Pancreas (tissue), 10 donors: Measurements from ENCODE around the gene SLC5A2. TPM values are rescaled to one million over a fixed set of nuclear protein-coding genes. Genes with fewer than 3 reads are reported as not detected.

Source experiments
- ATAC-seq, 4 donors: fragments of 200-7000 bp; cut with Tn5 transposase; one replicate each; pipeline versions ENCODE4 v1.8.0 to v1.9.1; 2020; ENCODE audit warnings: mild to moderate bottlenecking in 4 of 4, moderate library complexity in 4 of 4
- DNase-seq, 6 donors: peaks; one replicate each; pipeline ENCODE4 v3.0.0-alpha.2; 2020
- FAIRE-seq: peaks from 2 replicates; lab custom pipeline; 2012; peaks lifted over from hg19 to GRCh38; lab: Jason Lieb, UNC
- H3K27ac ChIP-seq, 4 donors: fragments of 200-600 bp; sonication (generic); 1 replicate in 3 of 4; 2 replicates in 1 of 4; pipeline versions ENCODE4 v1.5.0 to v1.8.0; 2020
- H3K27me3 ChIP-seq, 4 donors: fragments of 200-600 bp; one replicate each; pipeline ENCODE4 v1.8.0; 2021
- H3K36me3 ChIP-seq, 3 donors: fragments of 200-600 bp; sonication (generic) in 1 of 3; one replicate each; pipeline versions ENCODE4 v1.5.0 to v1.8.0; 2020 to 2021
- H3K4me1 ChIP-seq, 3 donors: fragments of 200-600 bp; one replicate each; pipeline ENCODE4 v1.8.0; 2021
- H3K4me3 ChIP-seq, 4 donors: fragments of 200-600 bp; sonication (generic) in 2 of 4; one replicate each; pipeline versions ENCODE4 v1.5.0 to v1.8.0; 2020 to 2021
- H3K9me3 ChIP-seq, 4 donors: fragments of 200-600 bp; one replicate each; pipeline ENCODE4 v1.8.0; 2021
- CTCF ChIP-seq, 4 donors: fragments of 200-600 bp; sonication (generic) in 3 of 4; IDR thresholded peaks; one replicate each; pipeline versions ENCODE4 v1.5.0 to v1.8.0; 2021; ENCODE audit warnings: antibody characterized with exemption in 4 of 4
- WGBS, 2 donors: extraction: QIAGEN DNeasy Blood & Tissue Kit; methylation state at CpG; one replicate each; pipeline ENCODE4 v1.1.7; 2013; 5-methylcytosine and 5-hydroxymethylcytosine counted together
- intact Hi-C, 3 donors: fragments of 100-400 bp; cut with DNase I; formaldehyde crosslinking; loops; one replicate each; pipeline versions ENCODE4 v1.11.1 to v1.14.2; 2022
- polyA plus RNA-seq, 2 donors: library from polyadenylated mRNA; stranded (reverse); fragments of 200-250 nt; gene quantifications; one replicate each; pipeline ENCODE4 v1.2.3, GENCODE V29; 2013
- total RNA-seq, 6 donors: library from RNA; stranded (reverse); fragmentation: NEBNext Ultra II Directional in 4 of 6; extraction: Animal tissue kit (Norgen Biotek cat#: 25700) in 4 of 6; gene quantifications; one replicate each; pipeline versions ENCODE4 v1.2.1 to v1.2.4, GENCODE V29; 2021 to 2023
- donor health status: healthy with polysubstance abuse.
- donor health status: DM: no; HTN: no; CAD: no; lungs with moderate emphysema.
- donor health status: DM: no; HTN: no; CAD: no.
- donor health status: control.
- donor health status: control.
- donor health status: Bipolar disorder and iron deficiency.
- donor health status: DM: yes; HTN: yes; CAD: no.
- donor health status: DM: no; HTN: no; CAD: no.
- donor health status: DM: no; HTN: no; CAD: no.
- donor health status: DM: yes; HTN: yes; CAD: no.

The SLC5A2 gene
- total and polyA plus RNA-seq, 8 donors = 0.35 to 4.9 (median 0.64) TPM

- Histone ChIP-seq H3K9me3 (no peaks in the 10 kb centered on the region), H3K4me1 (no peaks in the 10 kb centered on the region), H3K27ac (peak overlapping the region in 1 of 4 donors; percentile 35), H3K4me3 (peak overlapping the region in 2 of 4 donors; percentile 30 to 39), H3K36me3 (no peaks in the 10 kb centered on the region), H3K27me3 (no peaks in the 10 kb centered on the region)
- 7 to 16% methylated on average over 17 of the region's 17 CpGs for WGBS, 2 donors
- intact Hi-C loops = no loop called here
- no peak for TF ChIP-seq CTCF (IDR thresholded peaks at IDR 0.05)
- FAIRE-seq (no peak), DNase-seq (no peak), ATAC-seq (peak in 2 of 4 donors; percentile 14 to 35)
Observed at GRCh38 chr16:31529937-31530312, 47.0 kb downstream of the SLC5A2 start.

- intact Hi-C loops = no loop called here
- Histone ChIP-seq H3K9me3 (no peaks in the 10 kb centered on the region), H3K27ac (no peak overlapping the region), H3K4me3 (no peak overlapping the region), H3K4me1 (no peaks in the 10 kb centered on the region), H3K36me3 (no peaks in the 10 kb centered on the region), H3K27me3 (no peaks in the 10 kb centered on the region)
- FAIRE-seq (no peak), DNase-seq (no peak), ATAC-seq (no peak)
- 52 to 66% methylated on average over 5 of the region's 5 CpGs for WGBS, 2 donors
- no peak for TF ChIP-seq CTCF (IDR thresholded peaks at IDR 0.05)
Observed at GRCh38 chr16:31530405-31530804, 47.5 kb downstream of the SLC5A2 start.

GRCh38 chr16:31531096-31531495 is 48.2 kb downstream of the SLC5A2 start:
- TF ChIP-seq CTCF (IDR thresholded peaks at IDR 0.05) = no peak
- Histone ChIP-seq H3K36me3 (no peaks in the 10 kb centered on the region), H3K27me3 (no peaks in the 10 kb centered on the region), H3K4me3 (no peak overlapping the region), H3K9me3 (no peaks in the 10 kb centered on the region), H3K27ac (no peak overlapping the region), H3K4me1 (no peaks in the 10 kb centered on the region)
- intact Hi-C loops = no loop called here
- DNase-seq = no peak
- no peak for ATAC-seq
- 71 to 92% methylated on average over 1 of the region's 1 CpG for WGBS, 2 donors
- FAIRE-seq = no peak

GRCh38 chr16:31532120-31532519 is 49.2 kb downstream of the SLC5A2 start:
- Histone ChIP-seq H3K4me3 (no peak overlapping the region), H3K9me3 (no peaks in the 10 kb centered on the region), H3K4me1 (no peaks in the 10 kb centered on the region), H3K36me3 (no peaks in the 10 kb centered on the region), H3K27me3 (no peaks in the 10 kb centered on the region), H3K27ac (no peak overlapping the region)
- TF ChIP-seq CTCF (IDR thresholded peaks at IDR 0.05) = no peak
- WGBS, 2 donors = 33 to 34% methylated on average over 2 of the region's 2 CpGs
- intact Hi-C loops = no loop called here
- FAIRE-seq = no peak
- no peak for DNase-seq
- no peak for ATAC-seq

GRCh38 chr16:31532896-31533295 is 50.0 kb downstream of the SLC5A2 start:
- intact Hi-C loops = no loop called here
- Histone ChIP-seq H3K4me3 (no peak overlapping the region), H3K9me3 (no peaks in the 10 kb centered on the region), H3K27me3 (peaks cover 0 to under 1% (median 0%) of the 10 kb centered on the region in 4 donors), H3K4me1 (no peaks in the 10 kb centered on the region), H3K27ac (no peak overlapping the region), H3K36me3 (no peaks in the 10 kb centered on the region)
- 76 to 88% methylated on average over 4 of the region's 4 CpGs for WGBS, 2 donors
- FAIRE-seq (no peak), ATAC-seq (no peak), DNase-seq (no peak)
- no peak for TF ChIP-seq CTCF (IDR thresholded peaks at IDR 0.05)
